HCT116 (cell line): ENCODE data around the gene ITPR1. TPM values are rescaled to one million over a fixed set of nuclear protein-coding genes. Genes with fewer than 3 reads are reported as not detected.

ENCODE experiments used
- ATAC-seq: fragments of 200-7000 bp; cut with Tn5 transposase; 2 replicates; pipeline ENCODE4 v1.9.1; 2020; ENCODE audit warnings: mild to moderate bottlenecking, moderate library complexity
- BruUV-seq: library from RNA; stranded (reverse); fragments of 400-500 nt; replicated peaks from 2 replicates; lab custom pipeline; 2021; lab: Mats Ljungman, UMichigan
- CTCF ChIA-PET: fragments of 300-600 bp; sonication (Branson Sonifier 250); formaldehyde crosslinking; loops from one replicate; lab custom pipeline; 2021; ENCODE audit warnings: antibody characterized with exemption; lab: Charles Lee
- POLR2A ChIA-PET: fragments of 300-600, 350-600 bp; sonication (Branson Sonifier 250); formaldehyde crosslinking; loops from one replicate; lab custom pipeline; 2021; ENCODE audit warnings: antibody characterized with exemption; lab: Charles Lee
- RAD21 ChIA-PET, 2 experiments: fragments of 300-600 bp; sonication (Branson Sonifier 250); formaldehyde crosslinking; loops; one replicate each; lab custom pipeline; 2023; ENCODE audit warnings: low total read pairs in 2 of 2; ENCODE audit not compliant: uncharacterized antibody in 2 of 2, unreplicated experiment in 2 of 2, low non-redundant PET in 1 of 2; lab: Charles Lee
- DNase-seq: peaks from one replicate; pipeline ENCODE4 v3.0.0-alpha.2; 2010; ENCODE audit warnings: low read depth, low spot score
- H2AFZ ChIP-seq: fragments of 200-600 bp; shearing (Covaris generic), sonication (generic); 2 replicates; pipeline ENCODE4 v1.6.1; 2017; ENCODE audit warnings: low read depth, mixed run types, mixed read lengths, antibody characterized with exemption, low read length; ENCODE audit not compliant: poor library complexity, severe bottlenecking
- H3K27ac ChIP-seq: 2 replicates; pipeline ENCODE4 v1.5.1; 2012; ENCODE audit warnings: low read depth, low read length
- H3K27me3 ChIP-seq: fragments of 200-600 bp; sonication (generic); 2 replicates; pipeline ENCODE4 v1.6.1; 2016; ENCODE audit warnings: mixed run types, low read length, mixed read lengths; ENCODE audit not compliant: insufficient read depth
- H3K36me3 ChIP-seq, 2 experiments: fragments of 200-500 bp in 1 of 2; fragments of 200-600 bp in 1 of 2; sonication (Bioruptor generic) in 1 of 2; sonication (generic) in 1 of 2; 2 replicates each; pipeline versions ENCODE4 v1.5.1 to v1.6.1; 2014 to 2016; ENCODE audit warnings: low read length in 2 of 2, inconsistent platforms in 1 of 2, mixed read lengths in 1 of 2, mixed run types in 1 of 2; ENCODE audit not compliant: insufficient read depth in 2 of 2, control insufficient read depth in 1 of 2
- H3K4me1 ChIP-seq, 2 experiments: fragments of 200-600 bp in 1 of 2; sonication (generic) in 1 of 2; 2 replicates each; pipeline versions ENCODE4 v1.5.1 to v1.6.1; 2012 to 2017; ENCODE audit warnings: low read length in 2 of 2, inconsistent platforms in 1 of 2, mild to moderate bottlenecking in 1 of 2, mixed read lengths in 1 of 2, mixed run types in 1 of 2, moderate library complexity in 1 of 2; ENCODE audit not compliant: insufficient read depth in 2 of 2, control insufficient read depth in 1 of 2
- H3K4me2 ChIP-seq: fragments of 200-600 bp; sonication (generic); 2 replicates; pipeline ENCODE4 v1.6.1; 2017; ENCODE audit warnings: mixed run types, low read length, mixed read lengths
- H3K4me3 ChIP-seq, 2 experiments: fragments of 200-600 bp in 1 of 2; sonication (generic) in 1 of 2; replicated peaks in 1 of 2; 2 replicates each; pipeline ENCODE4 v1.5.1; 2011 to 2016; ENCODE audit warnings: low read length in 2 of 2, control low read depth in 1 of 2, low read depth in 1 of 2, mild to moderate bottlenecking in 1 of 2, mixed read lengths in 1 of 2, mixed run types in 1 of 2
- H3K79me2 ChIP-seq: fragments of 200-600 bp; sonication (generic); 2 replicates; pipeline ENCODE4 v1.6.1; 2017; ENCODE audit warnings: mild to moderate bottlenecking, mixed run types, low read length, moderate library complexity, mixed read lengths; ENCODE audit not compliant: insufficient read depth
- H3K9ac ChIP-seq: fragments of 200-600 bp; sonication (generic); 2 replicates; pipeline ENCODE4 v1.6.1; 2016; ENCODE audit warnings: low read length, mixed read lengths
- H3K9me2 ChIP-seq: fragments of 200-600 bp; sonication (generic), shearing (Covaris generic); 2 replicates; pipeline ENCODE4 v1.6.1; 2017; ENCODE audit warnings: mixed run types, mild to moderate bottlenecking, moderate library complexity; ENCODE audit not compliant: insufficient read depth
- H3K9me3 ChIP-seq, 2 experiments: fragments of 200-500 bp in 1 of 2; fragments of 200-600 bp in 1 of 2; sonication (Bioruptor generic) in 1 of 2; sonication (generic) in 1 of 2; 2 replicates each; pipeline ENCODE4 v1.6.1; 2014 to 2017; ENCODE audit warnings: low read length in 2 of 2, mixed read lengths in 2 of 2, inconsistent platforms in 1 of 2, low read depth in 1 of 2, mild to moderate bottlenecking in 1 of 2, mixed run types in 1 of 2, moderate library complexity in 1 of 2; ENCODE audit not compliant: control insufficient read depth in 1 of 2, insufficient read depth in 1 of 2
- H4K20me1 ChIP-seq: fragments of 200-600 bp; sonication (generic), shearing (Covaris generic); 2 replicates; pipeline ENCODE4 v1.6.1; 2017; ENCODE audit warnings: mixed run types, mild to moderate bottlenecking, moderate library complexity; ENCODE audit not compliant: insufficient read depth
- CBX3 ChIP-seq: IDR thresholded peaks from 2 replicates; pipeline ENCODE4 v1.6.1; 2012; ENCODE audit warnings: low read depth
- CEBPB ChIP-seq: IDR thresholded peaks from 2 replicates; pipeline ENCODE4 v1.6.1; 2012; ENCODE audit warnings: low read depth
- EGR1 ChIP-seq: IDR thresholded peaks from 2 replicates; pipeline ENCODE4 v1.6.1; 2012; ENCODE audit warnings: low read depth
- EZH2 ChIP-seq: fragments of 200-600 bp; sonication (generic); IDR thresholded peaks from 2 replicates; pipeline ENCODE4 v1.6.1; 2017; ENCODE audit warnings: antibody characterized with exemption, mixed run types
- JUND ChIP-seq: IDR thresholded peaks from 2 replicates; pipeline ENCODE4 v1.6.1; 2012
- POLR2AphosphoS5 ChIP-seq: IDR thresholded peaks from 2 replicates; pipeline ENCODE4 v1.6.1; 2011; ENCODE audit warnings: mild to moderate bottlenecking, low read depth, low read length, moderate library complexity
- RAD21 ChIP-seq: IDR thresholded peaks from 2 replicates; pipeline ENCODE4 v1.6.1; 2012; ENCODE audit warnings: low read depth, mild to moderate bottlenecking
- TCF7L2 ChIP-seq: IDR thresholded peaks from 2 replicates; pipeline ENCODE4 v1.7.0; 2011; ENCODE audit warnings: borderline replicate concordance, inconsistent platforms; ENCODE audit not compliant: insufficient read depth, insufficient read length; ENCODE audit errors: extremely low read depth
- YY1 ChIP-seq: IDR thresholded peaks from 2 replicates; pipeline ENCODE4 v1.6.1; 2011; ENCODE audit warnings: low read length, low read depth, moderate library complexity, mild to moderate bottlenecking; ENCODE audit not compliant: insufficient replicate concordance; ENCODE audit errors: extremely low read depth
- ZFX ChIP-seq: fragments of 450-650 bp; IDR thresholded peaks from 2 replicates; pipeline ENCODE4 v1.6.1; 2017
- ZNF274 ChIP-seq: fragments of 200-500 bp; sonication (Bioruptor generic); IDR thresholded peaks from 2 replicates; pipeline ENCODE4 v1.6.1; 2014; ENCODE audit warnings: mild to moderate bottlenecking, low read depth, low read length, inconsistent platforms
- intact Hi-C: fragments of 100-400 bp; cut with micrococcal nuclease; formaldehyde crosslinking; loops from 2 replicates; pipeline ENCODE4 v1.10.0; 2022
- total RNA-seq: library from RNA; stranded (reverse); gene quantifications from one replicate; pipeline ENCODE4 v1.2.1, GENCODE V29; 2021; ENCODE audit not compliant: unreplicated experiment
- TF ChIP-seq, protein P1 (sequence below): IDR thresholded peaks from 2 replicates; pipeline ENCODE4 v1.6.1; 2012
- TF ChIP-seq, protein P2 (sequence below), 3 experiments: fragments of 200-600 bp in 1 of 3; sonication (generic) in 1 of 3; IDR thresholded peaks in 2 of 3; conservative IDR thresholded peaks in 1 of 3; 2 replicates each; pipeline ENCODE4 v1.5.1; 2012 to 2017; ENCODE audit warnings: low read depth in 2 of 3, low read length in 2 of 3, antibody characterized with exemption in 1 of 3, borderline replicate concordance in 1 of 3, control low read depth in 1 of 3, mild to moderate bottlenecking in 1 of 3, mixed read lengths in 1 of 3, mixed run types in 1 of 3, moderate library complexity in 1 of 3; ENCODE audit not compliant: insufficient read depth in 1 of 3
- TF ChIP-seq, protein P3 (sequence below): IDR thresholded peaks from 2 replicates; pipeline ENCODE4 v1.6.1; 2012

Gene ITPR1
- total RNA-seq, 1 experiment from 2014 or later = 9.2 TPM

DNA sequence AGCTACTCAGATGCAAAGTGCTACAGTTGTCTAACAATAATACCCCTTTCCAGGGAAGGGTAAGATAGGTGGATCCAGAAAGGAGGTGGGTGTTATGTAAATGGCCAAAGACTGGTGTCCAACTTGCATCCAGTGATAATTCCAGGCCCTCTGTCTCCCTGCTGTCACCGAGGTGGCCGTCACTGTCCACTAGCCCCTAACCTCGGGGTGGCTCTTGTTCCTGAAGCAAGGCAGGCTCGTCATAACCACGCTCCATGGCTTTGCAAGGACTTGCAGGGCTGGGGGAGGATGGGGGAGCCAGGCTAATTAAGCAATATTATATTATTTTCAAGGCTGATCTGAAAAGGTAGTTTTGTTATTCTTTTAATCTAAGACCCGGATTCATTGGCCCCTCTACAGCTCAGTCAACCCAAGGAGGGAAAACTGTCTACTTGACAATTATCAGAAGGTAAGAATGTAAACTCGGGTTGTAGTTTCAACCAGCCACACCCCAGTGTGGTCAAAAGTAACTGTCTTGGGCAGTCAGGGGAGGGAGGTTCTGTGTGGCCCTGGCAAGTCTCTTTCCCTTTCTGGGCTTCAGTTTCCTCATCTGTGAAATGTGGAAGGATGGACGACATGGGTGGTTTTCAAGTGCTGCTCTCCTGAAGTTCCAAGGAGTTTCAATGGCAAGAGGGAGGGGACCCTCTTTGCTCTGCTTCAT is 266.0 kb downstream of the ITPR1 start:
- H3K79me2 ChIP-seq = no peaks in the 10 kb centered on the region
- no peaks in the 10 kb centered on the region for H3K36me3 ChIP-seq
- no peaks in the 10 kb centered on the region for H3K9me3 ChIP-seq
- intact Hi-C loops = no loop called here
- no peak overlapping the region for H2AFZ ChIP-seq
- no peak for TF ChIP-seq ZNF274
- TF ChIP-seq, protein P1, sequence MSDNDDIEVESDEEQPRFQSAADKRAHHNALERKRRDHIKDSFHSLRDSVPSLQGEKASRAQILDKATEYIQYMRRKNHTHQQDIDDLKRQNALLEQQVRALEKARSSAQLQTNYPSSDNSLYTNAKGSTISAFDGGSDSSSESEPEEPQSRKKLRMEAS = no peak
- no peak for TF ChIP-seq ZFX
- TF ChIP-seq CBX3 = no peak
- TF ChIP-seq TCF7L2 = no peak
- TF ChIP-seq RAD21 = no peak
- no peak for TF ChIP-seq EZH2
- no peak for TF ChIP-seq JUND
- no peak for TF ChIP-seq POLR2AphosphoS5
- BruUV-seq = no TSS peak
- ATAC-seq = no peak
- no peak overlapping the region for H3K4me2 ChIP-seq
- CTCF ChIA-PET = no interaction called here
- no peaks in the 10 kb centered on the region for H4K20me1 ChIP-seq
- H3K27me3 ChIP-seq = no peaks in the 10 kb centered on the region
- no peak overlapping the region for H3K27ac ChIP-seq
- no peak for DNase-seq
- no peaks in the 10 kb centered on the region for H3K9me2 ChIP-seq
- POLR2A ChIA-PET = no interaction called here
- no peaks in the 10 kb centered on the region for H3K4me1 ChIP-seq
- no peak overlapping the region for H3K9ac ChIP-seq
- H3K4me3 ChIP-seq = no peak overlapping the region
- RAD21 ChIA-PET = no interaction called here

DNA sequence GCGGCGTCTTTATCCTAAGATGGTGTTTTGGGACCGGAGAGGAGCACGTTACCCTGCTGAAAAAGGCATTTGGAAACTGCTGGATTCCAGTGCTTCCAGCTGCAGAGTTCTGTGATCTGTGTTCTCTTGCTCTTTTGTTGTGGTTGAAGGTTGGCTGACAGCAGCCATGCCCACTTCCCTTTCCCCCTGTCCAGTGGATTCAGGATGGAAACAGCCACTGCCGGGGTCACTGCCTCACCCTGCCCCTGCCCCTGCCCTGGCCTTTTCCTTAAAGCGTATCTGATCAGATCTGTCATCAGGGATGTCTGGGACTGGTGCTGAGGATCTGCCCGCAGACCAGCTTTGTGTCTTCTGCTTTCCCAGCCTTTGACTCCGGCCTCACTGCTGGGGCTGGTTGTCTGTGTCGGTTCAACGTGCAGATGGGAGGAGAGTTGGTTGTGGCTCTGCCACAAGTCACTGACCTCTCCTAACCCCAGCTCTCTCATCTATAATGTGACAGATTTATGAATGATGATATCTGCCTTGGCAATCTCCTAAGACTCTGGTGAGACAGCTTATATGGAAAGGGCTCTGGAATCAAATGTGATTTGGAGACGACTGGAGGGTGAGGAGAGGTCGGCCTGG is 266.7 kb downstream of the ITPR1 start:
- no peak overlapping the region for H3K9ac ChIP-seq
- no peak overlapping the region for H3K4me3 ChIP-seq
- no peaks in the 10 kb centered on the region for H3K79me2 ChIP-seq
- ATAC-seq (no peak), DNase-seq (no peak)
- intact Hi-C loops = no loop called here
- H3K27me3 ChIP-seq = no peaks in the 10 kb centered on the region
- no peak overlapping the region for H3K27ac ChIP-seq
- no peaks in the 10 kb centered on the region for H3K4me1 ChIP-seq
- H3K9me2 ChIP-seq = no peaks in the 10 kb centered on the region
- H4K20me1 ChIP-seq = no peaks in the 10 kb centered on the region
- BruUV-seq = no TSS peak
- ChIA-PET POLR2A (no interaction called here), CTCF (no interaction called here), RAD21 (no interaction called here)
- no peak for TF ChIP-seq EZH2
- no peak for TF ChIP-seq CBX3
- TF ChIP-seq CEBPB = no peak
- no peak for TF ChIP-seq EGR1
- TF ChIP-seq, protein P2, sequence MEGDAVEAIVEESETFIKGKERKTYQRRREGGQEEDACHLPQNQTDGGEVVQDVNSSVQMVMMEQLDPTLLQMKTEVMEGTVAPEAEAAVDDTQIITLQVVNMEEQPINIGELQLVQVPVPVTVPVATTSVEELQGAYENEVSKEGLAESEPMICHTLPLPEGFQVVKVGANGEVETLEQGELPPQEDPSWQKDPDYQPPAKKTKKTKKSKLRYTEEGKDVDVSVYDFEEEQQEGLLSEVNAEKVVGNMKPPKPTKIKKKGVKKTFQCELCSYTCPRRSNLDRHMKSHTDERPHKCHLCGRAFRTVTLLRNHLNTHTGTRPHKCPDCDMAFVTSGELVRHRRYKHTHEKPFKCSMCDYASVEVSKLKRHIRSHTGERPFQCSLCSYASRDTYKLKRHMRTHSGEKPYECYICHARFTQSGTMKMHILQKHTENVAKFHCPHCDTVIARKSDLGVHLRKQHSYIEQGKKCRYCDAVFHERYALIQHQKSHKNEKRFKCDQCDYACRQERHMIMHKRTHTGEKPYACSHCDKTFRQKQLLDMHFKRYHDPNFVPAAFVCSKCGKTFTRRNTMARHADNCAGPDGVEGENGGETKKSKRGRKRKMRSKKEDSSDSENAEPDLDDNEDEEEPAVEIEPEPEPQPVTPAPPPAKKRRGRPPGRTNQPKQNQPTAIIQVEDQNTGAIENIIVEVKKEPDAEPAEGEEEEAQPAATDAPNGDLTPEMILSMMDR (IDR thresholded peaks at IDR 0.05 in 2 of 3, conservative IDR thresholded peaks at IDR 0.05 in 1 of 3; ENCODE audit: borderline replicate concordance in 1 of 3, insufficient read depth in 1 of 3, low read depth in 2 of 3, low read length in 2 of 3) = no peak
- TF ChIP-seq YY1 = no peak
- no peak for TF ChIP-seq ZNF274
- no peak for TF ChIP-seq ZFX
- TF ChIP-seq, protein P3, sequence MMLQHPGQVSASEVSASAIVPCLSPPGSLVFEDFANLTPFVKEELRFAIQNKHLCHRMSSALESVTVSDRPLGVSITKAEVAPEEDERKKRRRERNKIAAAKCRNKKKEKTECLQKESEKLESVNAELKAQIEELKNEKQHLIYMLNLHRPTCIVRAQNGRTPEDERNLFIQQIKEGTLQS = no peak
- no peak overlapping the region for H3K4me2 ChIP-seq
- no peak overlapping the region for H2AFZ ChIP-seq
- H3K9me3 ChIP-seq = no peaks in the 10 kb centered on the region
- no peaks in the 10 kb centered on the region for H3K36me3 ChIP-seq
